A549 (cell line): Measurements from ENCODE around the gene ARHGEF4.

ENCODE experiments used
- CTCF ChIP-seq: fragments of >200 bp; sonication (Bioruptor Twin); formaldehyde crosslinking; IDR thresholded peaks from 3 replicates; pipeline ENCODE4 v1.5.1; 2016
- MAX ChIP-seq: IDR thresholded peaks from 2 replicates; pipeline ENCODE4 v1.6.1; 2012
- POLR2A ChIP-seq: IDR thresholded peaks from 2 replicates; pipeline ENCODE4 v1.6.1; 2012; ENCODE audit warnings: mild to moderate bottlenecking, low read length
- POLR2AphosphoS2 ChIP-seq: conservative IDR thresholded peaks from 2 replicates; pipeline ENCODE4 v1.6.1; 2012; ENCODE audit warnings: low read length, improper control_type of control experiment, inconsistent platforms

DNA sequence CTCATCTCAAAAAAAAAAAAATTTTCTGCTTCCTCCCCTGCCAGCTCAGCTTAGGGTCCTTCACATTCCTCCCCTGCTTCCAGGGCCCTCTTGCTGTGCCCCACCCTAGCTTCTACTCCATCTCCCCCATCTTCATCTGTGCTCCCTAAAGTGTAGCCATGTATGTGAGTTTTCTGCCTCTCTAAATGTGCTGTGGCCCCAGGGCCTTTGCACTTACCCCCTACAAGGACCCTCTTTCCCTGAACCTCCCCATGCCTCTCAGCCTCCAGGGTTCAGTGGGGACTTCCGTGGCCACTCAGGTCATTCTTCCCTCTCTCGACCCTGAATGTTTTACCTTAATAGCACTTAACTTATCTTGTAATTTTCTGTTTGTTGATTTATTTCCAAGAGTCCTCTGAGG lies 6.2 kb upstream of the ARHGEF4 start:
- TF ChIP-seq POLR2A = no peak
- TF ChIP-seq POLR2AphosphoS2 = no peak
- no peak for TF ChIP-seq CTCF
- TF ChIP-seq MAX = no peak
